ENCODE results near the gene RPLP2. TPM values are rescaled to one million over a fixed set of nuclear protein-coding genes. Genes with fewer than 3 reads are reported as not detected.

The RPLP2 gene
- total RNA-seq, 1 experiment from 2014 or later, result 1,270 TPM

DNA sequence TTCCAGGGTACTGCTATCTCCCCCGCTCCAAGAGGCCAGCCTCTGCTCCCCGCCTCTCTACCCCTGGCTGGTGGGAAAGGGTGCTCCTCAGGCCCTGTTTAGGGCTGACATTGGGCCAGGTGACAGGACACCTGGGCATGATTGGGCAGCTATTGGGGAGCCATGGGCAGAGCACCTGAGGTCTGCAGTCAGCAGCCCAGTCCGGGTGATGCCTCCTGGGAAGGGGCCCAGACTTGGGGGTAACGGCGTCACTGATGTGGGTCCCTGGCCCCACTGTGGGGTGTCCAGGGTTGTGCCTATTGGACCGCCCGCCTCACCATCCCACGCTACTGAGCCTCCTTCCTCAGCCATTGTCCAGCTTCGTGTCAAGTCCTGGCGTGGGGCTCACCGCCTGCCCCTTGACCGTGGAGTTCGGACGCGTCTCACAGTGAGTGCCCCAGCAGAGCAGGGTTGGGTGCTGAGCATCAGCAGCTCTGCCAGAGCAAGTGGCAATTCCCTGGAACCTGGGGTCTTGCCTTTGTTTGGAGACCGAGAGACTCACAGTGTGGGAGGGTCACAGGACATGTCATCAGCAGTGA lies 29.7 kb upstream of the RPLP2 start:
- Histone ChIP-seq H3K9me3 (ENCODE audit: insufficient read depth, low read depth) (no peaks in the 10 kb centered on the region), H3K4me3 (no peak overlapping the region), H2AFZ (no peak overlapping the region), H3K4me2 (no peak overlapping the region), H4K20me1 (ENCODE audit: insufficient read depth) (peaks cover under 1% of the 10 kb centered on the region; the same call in 1 of the 2 replicates), H3K79me2 (ENCODE audit: low read depth) (peaks cover 28% of the 10 kb centered on the region), H3K4me1 (replicated peaks; ENCODE audit: insufficient read depth) (peaks cover 7% of the 10 kb centered on the region), H3F3A (ENCODE audit: insufficient read depth, low read depth) (no peaks in the 10 kb centered on the region; the same call in 1 of the 2 replicates), H3K9me2 (ENCODE audit: insufficient read depth) (no peaks in the 10 kb centered on the region), H3K27ac (no peak overlapping the region), H3K36me3 (ENCODE audit: low read depth) (no peaks in the 10 kb centered on the region), H3K27me3 (ENCODE audit: insufficient read depth, low read depth) (no peaks in the 10 kb centered on the region)
- POLR2A ChIA-PET (ENCODE audit: unreplicated experiment), result no interaction called here
- no TSS peak for BruUV-seq (replicated peaks)
- DNase-seq, result no peak
- intact Hi-C loops (cut with micrococcal nuclease; ENCODE audit: unreplicated experiment), result no loop called here
- CTCF ChIA-PET, result no interaction called here
- TF ChIP-seq, protein P1, sequence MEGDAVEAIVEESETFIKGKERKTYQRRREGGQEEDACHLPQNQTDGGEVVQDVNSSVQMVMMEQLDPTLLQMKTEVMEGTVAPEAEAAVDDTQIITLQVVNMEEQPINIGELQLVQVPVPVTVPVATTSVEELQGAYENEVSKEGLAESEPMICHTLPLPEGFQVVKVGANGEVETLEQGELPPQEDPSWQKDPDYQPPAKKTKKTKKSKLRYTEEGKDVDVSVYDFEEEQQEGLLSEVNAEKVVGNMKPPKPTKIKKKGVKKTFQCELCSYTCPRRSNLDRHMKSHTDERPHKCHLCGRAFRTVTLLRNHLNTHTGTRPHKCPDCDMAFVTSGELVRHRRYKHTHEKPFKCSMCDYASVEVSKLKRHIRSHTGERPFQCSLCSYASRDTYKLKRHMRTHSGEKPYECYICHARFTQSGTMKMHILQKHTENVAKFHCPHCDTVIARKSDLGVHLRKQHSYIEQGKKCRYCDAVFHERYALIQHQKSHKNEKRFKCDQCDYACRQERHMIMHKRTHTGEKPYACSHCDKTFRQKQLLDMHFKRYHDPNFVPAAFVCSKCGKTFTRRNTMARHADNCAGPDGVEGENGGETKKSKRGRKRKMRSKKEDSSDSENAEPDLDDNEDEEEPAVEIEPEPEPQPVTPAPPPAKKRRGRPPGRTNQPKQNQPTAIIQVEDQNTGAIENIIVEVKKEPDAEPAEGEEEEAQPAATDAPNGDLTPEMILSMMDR (conservative IDR thresholded peaks at IDR 0.05), result no peak
- TF ChIP-seq EZH2 (IDR thresholded peaks at IDR 0.05; ENCODE audit: low read depth), result no peak

DNA sequence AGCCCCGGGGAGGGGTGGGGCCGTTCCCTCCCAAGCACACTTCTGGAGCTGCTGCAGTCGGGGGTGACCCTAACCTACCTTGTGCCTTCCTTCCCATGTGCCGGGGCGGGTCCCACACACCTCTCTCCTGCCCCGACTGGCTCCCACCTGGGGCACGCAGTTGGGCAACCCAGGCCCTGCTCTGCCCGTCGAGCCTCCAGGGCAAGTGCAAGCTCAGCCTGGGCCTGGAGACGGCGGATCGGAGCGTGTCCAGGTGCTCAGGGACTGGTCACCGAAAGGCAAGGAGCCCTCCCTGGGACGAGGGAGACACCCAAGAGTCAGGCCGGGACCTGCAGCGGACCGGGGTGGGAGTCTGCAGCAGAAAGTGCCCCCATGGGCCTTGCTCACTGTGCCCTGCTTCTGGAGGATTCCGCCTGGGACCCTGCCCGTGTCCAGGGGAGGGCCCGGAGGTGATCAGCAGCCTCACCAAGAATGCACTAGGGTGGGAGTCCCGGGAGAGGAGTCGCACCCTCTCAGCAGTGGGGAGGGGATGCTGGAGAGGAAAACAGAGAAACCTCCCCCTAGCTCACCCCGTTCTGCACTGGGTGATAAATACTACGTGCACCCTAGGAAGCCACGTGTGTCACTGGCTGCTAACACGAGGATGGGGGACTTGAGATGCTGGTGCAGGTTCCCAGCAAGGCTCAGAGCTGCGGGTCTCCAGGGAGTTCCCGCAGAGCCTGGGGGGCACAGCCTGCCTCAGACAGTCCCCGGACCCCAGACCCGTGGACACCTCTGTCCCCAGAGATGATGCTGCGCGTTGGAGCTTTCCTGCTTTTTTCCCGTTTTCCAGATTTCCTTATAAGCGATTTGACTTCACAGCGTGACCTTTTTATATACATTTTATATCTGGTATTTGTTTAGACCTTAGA lies 27.2 kb upstream of the RPLP2 start:
- Histone ChIP-seq H3K4me1 (replicated peaks; ENCODE audit: insufficient read depth) (no peaks in the 10 kb centered on the region), H3K4me2 (no peak overlapping the region), H2AFZ (no peak overlapping the region), H3K4me3 (no peak overlapping the region), H3K27me3 (ENCODE audit: insufficient read depth, low read depth) (no peaks in the 10 kb centered on the region), H3K36me3 (ENCODE audit: low read depth) (no peaks in the 10 kb centered on the region), H4K20me1 (ENCODE audit: insufficient read depth) (no peaks in the 10 kb centered on the region), H3K9me3 (ENCODE audit: insufficient read depth, low read depth) (no peaks in the 10 kb centered on the region), H3K27ac (no peak overlapping the region), H3K79me2 (ENCODE audit: low read depth) (peaks cover 9% of the 10 kb centered on the region; the same call in 1 of the 2 replicates), H3F3A (ENCODE audit: insufficient read depth, low read depth) (no peaks in the 10 kb centered on the region), H3K9me2 (ENCODE audit: insufficient read depth) (no peaks in the 10 kb centered on the region)
- intact Hi-C loops (cut with micrococcal nuclease; ENCODE audit: unreplicated experiment), result no loop called here
- CTCF ChIA-PET, result no interaction called here
- no peak for DNase-seq
- POLR2A ChIA-PET (ENCODE audit: unreplicated experiment), result interaction anchor here (0.7 kb wide), 1 partner anchor 8 kb away, joined by 16 read pairs; no protein-coding TSS in a partner anchor
- no peak for TF ChIP-seq EZH2 (IDR thresholded peaks at IDR 0.05; ENCODE audit: low read depth)
- TF ChIP-seq, protein P1 (conservative IDR thresholded peaks at IDR 0.05), result no peak
- BruUV-seq (replicated peaks), result no TSS peak

DNA sequence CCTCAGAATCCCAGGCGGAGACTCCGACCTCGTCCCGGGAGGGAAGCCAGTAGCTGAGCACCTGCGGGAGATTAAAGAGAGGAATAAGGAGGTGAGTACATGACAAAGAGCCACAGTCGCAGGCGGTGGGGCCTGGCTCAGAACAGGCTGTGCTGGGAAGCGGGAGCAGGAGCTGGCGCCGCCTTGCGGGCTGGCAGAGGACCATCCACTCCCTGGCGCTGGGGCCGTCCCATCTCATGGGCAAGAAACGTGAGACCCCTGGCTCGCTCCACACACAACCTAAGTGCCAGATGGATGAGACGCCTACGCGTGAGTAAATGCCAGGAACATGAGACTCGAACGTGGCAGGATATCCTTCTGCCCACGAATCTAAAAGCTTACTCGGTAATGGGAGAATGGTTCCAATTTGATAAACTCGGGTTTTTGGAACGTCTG lies 26.2 kb upstream of the RPLP2 start:
- no TSS peak for BruUV-seq (replicated peaks)
- DNase-seq, result no peak
- ChIA-PET CTCF (no interaction called here), POLR2A (ENCODE audit: unreplicated experiment) (no interaction called here)
- H2AFZ ChIP-seq, result no peak overlapping the region
- no peak for TF ChIP-seq EZH2 (IDR thresholded peaks at IDR 0.05; ENCODE audit: low read depth)
- TF ChIP-seq, protein P1 (conservative IDR thresholded peaks at IDR 0.05), result no peak
- no peaks in the 10 kb centered on the region for H3K36me3 ChIP-seq (ENCODE audit: low read depth)
- intact Hi-C loops (cut with micrococcal nuclease; ENCODE audit: unreplicated experiment), result no loop called here
- H3K4me1 ChIP-seq (replicated peaks; ENCODE audit: insufficient read depth), result no peaks in the 10 kb centered on the region
- H4K20me1 ChIP-seq (ENCODE audit: insufficient read depth), result no peaks in the 10 kb centered on the region
- H3F3A ChIP-seq (ENCODE audit: insufficient read depth, low read depth), result no peaks in the 10 kb centered on the region
- H3K4me3 ChIP-seq, result no peak overlapping the region
- no peaks in the 10 kb centered on the region for H3K9me3 ChIP-seq (ENCODE audit: insufficient read depth, low read depth)
- H3K27me3 ChIP-seq (ENCODE audit: insufficient read depth, low read depth), result no peaks in the 10 kb centered on the region
- H3K9me2 ChIP-seq (ENCODE audit: insufficient read depth), result no peaks in the 10 kb centered on the region
- H3K27ac ChIP-seq, result no peak overlapping the region
- H3K4me2 ChIP-seq, result no peak overlapping the region
- H3K79me2 ChIP-seq (ENCODE audit: low read depth), result no peaks in the 10 kb centered on the region
